ENCODE data around the gene PTAR1.
A peak's percentile ranks its signal among the peaks of the same experiment; 100 is the strongest.

Gene PTAR1

DNA sequence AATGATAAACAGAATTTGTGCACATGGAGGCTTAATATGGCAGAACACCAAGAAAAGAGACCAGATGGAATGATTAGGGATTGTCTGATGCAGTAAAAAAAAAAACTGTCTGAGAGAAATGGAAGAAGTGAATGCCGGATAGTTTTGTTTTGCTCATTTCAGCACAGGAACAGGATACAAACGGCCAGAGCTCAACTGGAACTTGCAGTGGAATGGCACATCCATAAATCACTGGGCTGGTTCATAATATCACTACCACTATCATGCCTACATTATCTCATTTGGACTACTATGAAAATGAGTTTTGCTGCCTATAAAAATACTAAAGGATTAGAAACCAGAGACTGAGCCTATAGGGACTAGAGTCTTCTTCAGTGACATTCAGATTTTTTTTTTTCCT is 9.7 kb downstream of the PTAR1 start:
- no peak for DNase-seq (ENCODE audit: low read depth)

GRCh38 chr9:69748304-69748703 is 11.5 kb downstream of the PTAR1 start:
- no peak for DNase-seq (ENCODE audit: low read depth)

DNA sequence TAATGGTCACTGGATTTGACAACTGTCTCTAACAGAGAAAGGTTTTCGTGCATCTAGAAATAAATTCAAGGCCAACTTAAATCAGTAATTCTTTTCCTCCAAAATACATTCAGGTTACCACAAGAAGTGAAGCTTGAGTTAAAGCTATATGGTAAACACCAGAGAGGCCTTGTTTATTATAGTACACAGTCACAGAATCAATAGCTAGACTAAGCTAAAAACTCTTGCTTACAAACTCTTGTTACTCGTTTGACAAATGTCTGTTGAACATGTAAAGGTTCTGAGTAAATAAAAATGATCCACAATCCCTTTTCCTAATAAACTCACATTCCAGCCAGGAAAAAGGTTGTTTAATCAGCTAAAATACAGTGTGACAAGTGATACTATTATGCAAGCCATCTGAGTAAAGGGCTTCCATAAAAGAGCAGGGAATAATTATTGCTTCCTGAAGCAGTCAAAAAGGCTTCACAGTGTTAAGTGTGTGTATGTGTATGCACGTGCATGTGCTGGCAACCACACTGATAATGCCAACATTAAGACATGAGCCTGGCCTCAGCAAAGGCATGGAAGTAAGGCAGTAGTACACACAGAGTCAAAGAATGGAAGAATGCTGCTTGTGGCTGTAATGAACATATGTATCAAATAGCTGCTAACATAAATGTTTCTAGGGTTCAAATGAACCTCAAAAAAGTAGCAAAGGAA is 12.8 kb downstream of the PTAR1 start:
- DNase-seq (ENCODE audit: low read depth): no peak

DNA sequence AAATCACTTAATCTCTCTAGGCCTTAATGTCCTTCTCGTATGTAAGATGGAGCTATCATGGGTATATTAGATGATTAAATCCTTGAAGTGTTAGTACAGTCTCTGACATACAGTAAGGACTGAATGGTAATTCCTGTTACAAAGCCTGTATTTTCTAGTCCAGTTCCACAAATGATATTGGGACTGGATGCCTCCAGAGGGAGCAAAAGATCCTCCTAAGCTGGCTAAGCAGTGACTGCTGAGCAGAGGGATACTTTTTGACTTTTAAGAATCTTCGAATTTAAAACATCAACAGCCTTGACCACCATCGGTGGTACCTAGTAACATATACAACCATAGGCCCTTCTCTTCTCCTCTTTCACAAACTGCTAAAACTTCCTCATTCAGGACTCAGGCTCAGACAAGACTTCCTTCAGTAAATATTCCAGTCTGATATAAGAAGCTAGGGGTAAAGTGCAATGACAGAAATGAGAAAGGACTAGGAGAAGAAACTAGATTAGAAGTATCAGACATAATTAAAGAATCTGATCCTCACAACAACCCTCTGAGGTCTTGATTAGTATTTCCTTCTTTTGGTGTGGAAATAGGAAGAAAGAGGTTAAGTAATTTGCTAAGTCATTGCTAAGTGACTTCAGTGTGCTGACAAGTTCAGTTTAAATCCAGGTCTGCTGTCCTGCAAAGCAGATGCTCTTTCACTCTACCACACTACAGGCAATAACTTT is 13.9 kb downstream of the PTAR1 start:
- DNase-seq (ENCODE audit: low read depth): peak; percentile 33

DNA sequence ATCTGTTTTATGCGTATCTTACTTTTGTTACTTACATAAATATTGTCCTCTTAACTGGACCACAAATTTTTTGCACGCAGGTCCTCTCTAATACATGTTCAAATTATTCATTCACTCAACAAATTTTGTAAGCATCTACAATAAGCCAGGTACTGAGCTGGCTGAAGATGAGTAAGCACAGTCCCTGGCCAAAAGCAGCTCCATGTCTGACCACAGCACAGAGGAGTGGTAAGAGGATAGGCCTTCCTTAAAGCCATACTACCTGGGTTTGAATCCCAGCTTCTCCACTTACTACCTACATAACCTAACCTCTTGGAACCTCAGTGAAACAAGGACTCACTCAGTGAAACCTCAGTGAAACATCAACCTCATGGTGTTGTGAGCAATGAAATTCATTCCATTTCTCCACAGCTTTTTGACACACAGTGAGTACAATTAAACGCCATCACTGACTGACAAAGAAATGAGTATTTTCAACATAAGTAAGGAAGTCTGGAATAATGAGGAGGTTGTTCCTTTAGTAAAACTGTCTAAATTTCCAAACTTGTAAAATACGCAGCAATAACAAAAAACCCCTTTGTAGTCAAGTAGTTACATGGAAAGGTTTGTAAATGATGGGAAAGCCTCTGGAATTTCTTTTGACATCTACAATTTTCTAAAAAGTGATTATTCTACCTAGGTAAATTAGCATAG is 15.0 kb downstream of the PTAR1 start:
- DNase-seq (ENCODE audit: low read depth): no peak

DNA sequence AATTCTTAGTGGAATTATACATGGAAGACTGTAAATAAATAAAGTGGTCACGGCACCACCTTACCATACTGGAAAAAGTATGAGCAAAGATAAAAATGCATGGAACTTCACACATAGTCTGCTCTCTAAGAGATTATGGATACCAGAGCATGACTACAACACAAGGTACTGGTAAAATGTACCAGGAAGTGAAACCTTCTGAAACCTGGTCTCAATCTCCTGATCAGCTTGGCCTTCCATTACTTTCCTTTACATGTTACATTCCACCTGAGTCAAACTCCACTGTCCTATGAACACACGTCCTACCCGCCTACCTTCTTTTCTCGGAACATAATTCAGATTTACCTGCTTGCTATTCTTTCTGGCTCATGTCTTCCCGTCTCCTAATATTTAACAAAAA is 15.9 kb downstream of the PTAR1 start:
- DNase-seq (ENCODE audit: low read depth): no peak

DNA sequence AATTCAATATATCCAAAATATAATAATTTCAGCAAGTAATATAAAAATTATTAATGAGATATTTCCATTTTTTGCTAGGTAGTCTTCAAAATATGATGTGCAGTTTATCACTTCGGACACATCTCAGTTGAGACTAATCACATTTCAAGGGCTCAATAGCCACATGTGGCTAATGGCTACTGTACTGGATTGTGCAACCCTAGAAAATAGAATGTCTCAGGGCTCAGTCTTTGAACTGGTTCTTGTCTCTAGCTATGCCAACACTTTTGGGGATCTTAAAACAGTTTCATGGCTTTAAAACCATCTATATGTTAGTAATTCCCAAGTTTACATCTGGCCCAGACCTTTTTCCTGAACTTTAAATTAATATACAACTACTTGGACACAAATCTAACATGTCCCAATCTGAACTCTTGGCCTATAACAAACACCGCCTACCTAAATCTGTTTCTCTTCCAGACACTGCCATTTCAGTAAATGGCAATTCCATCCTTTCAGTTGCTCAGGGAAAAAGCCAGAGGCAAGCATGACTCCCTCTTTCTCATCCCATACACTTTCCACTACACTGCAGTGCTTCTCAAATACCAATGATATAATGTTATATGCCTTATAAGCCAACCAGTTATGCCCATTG is 18.8 kb downstream of the PTAR1 start:
- no peak for DNase-seq (ENCODE audit: low read depth)

- DNase-seq (ENCODE audit: low read depth): no peak
Observed at GRCh38 chr9:69731348-69731747, 28.5 kb downstream of the PTAR1 start.

- DNase-seq (ENCODE audit: low read depth): no peak
Observed at GRCh38 chr9:69719983-69720382, 39.8 kb downstream of the PTAR1 start.

- DNase-seq (ENCODE audit: low read depth): no peak
Observed at GRCh38 chr9:69719367-69719766, 40.4 kb downstream of the PTAR1 start.

DNA sequence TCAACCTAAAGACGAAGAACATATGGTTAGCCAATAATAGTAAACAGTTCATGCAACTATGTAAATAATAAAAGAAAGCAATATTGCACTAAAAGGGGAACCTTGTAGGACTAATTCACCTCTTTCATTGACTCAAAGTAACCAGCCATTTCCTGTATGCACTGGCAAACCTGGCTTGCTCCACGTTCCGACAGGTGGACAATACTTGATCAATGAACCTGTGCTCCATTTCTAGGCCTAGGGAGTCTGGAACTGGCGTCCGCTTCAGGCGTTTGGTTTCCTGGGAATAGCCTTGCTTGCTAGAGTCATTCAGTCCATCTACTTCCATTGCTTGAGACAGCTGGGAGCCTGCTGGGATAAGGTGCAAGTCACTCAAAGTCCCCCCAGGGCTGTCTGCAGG is 41.6 kb downstream of the PTAR1 start:
- DNase-seq (ENCODE audit: low read depth): no peak

GRCh38 chr9:69715825-69716224 is 44.0 kb downstream of the PTAR1 start:
- DNase-seq (ENCODE audit: low read depth): no peak

DNA sequence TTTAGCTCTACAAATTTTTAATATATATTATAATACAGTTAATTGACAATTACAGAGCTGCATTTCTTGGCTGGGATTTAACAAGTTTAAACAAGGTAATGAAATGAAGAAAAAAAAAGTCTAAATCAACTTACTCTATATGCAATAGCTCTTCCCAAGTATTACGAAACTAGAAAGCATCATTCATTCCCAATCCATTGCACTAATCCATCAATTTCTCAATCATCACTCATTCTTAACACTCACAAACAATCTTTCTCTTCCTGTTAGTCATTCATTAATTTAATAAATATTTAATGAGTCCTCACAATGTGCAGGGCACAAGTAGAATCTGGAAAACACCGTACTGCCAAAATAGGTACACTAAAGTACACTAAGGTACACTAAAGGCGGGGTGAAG is 44.7 kb downstream of the PTAR1 start:
- DNase-seq (ENCODE audit: low read depth): no peak

DNA sequence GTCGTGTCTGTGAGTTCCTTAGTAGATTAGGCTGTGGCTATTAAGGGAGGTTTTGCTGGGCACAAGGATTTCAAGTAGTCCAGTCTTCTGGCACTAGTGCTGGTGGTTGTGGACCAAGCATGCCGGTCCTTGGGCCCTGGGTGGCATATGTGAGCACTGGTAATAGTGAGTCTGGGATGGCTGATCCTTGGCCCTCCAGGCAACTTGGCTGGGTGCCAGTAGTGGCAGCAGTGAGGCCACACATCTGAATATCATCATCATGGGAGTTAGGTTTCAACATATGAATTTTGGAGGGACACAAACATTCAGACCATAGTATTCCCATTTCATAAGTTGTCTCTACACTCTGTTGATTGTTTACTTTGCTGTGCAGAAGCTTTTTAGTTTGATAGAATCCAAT is 62.3 kb downstream of the PTAR1 start:
- DNase-seq (ENCODE audit: low read depth): no peak

DNA sequence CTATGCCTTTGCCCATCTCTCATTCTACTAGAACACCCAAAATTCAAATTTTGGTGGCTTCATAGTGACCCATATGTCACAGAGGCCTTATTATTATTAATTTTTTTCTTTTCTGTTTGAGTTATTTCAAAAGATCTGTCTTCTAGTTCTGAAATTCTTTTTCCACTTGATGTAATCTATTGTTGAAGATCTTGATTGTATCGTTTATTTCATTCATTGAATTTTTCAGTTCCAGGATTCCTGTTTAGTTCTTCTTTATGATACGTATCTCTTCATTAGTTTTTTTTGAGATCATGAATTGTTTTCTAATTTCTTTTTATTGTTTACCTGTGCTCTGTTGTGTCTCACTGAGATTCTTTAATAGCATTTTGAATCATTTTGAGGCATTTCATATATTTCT is 63.0 kb downstream of the PTAR1 start:
- DNase-seq (ENCODE audit: low read depth): no peak

DNA sequence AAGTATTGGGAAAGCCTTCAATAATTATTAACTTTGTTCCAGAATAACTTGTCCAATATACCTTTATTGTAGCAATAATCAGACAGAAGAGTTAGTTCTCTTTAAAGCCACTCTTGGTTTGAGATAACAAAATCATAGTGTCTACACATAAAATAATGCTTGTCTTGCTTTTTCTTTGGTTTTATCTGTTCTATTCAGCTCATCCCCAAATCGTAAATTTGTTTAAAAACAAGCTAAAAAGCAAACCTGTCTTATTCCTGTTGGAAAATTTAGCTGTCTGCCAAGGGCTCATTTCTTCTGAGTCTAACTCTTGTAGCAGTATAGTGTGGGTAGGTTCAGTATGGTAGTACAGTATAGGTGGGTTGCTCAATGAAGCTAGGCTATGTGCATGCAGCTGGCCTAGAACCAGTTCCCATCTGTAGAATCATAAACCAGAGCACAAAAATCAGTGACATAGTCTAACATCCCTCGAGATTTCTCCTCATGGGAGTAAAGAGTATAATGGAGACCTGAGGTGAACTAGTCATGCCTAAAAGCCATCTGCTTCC is 69.7 kb downstream of the PTAR1 start:
- no peak for DNase-seq (ENCODE audit: low read depth)

GRCh38 chr9:69683927-69684326 is 75.9 kb downstream of the PTAR1 start:
- DNase-seq (ENCODE audit: low read depth): no peak

- DNase-seq (ENCODE audit: low read depth): no peak
Observed at GRCh38 chr9:69678843-69679538, 80.8 kb downstream of the PTAR1 start.

DNA sequence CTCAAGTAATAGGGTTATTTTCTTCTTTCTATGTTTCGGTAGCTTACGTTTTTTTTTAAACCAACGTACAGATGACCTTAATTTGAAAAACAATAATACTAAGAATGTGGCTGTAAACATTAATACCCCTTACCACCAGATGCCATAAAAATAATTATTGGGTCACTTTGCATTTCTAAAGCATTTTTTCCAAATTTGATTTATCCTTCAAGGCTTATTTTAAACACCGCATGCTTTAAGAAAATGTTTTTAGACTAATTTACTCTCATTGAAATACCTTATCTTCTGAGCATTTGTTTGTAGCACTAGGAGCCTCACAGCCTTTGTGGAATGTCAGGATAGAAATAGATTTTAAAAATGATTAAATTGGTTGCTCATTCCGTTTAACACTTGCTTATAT is 81.9 kb downstream of the PTAR1 start:
- no peak for DNase-seq (ENCODE audit: low read depth)

GRCh38 chr9:69675563-69675962 is 84.2 kb downstream of the PTAR1 start:
- DNase-seq (ENCODE audit: low read depth): no peak

DNA sequence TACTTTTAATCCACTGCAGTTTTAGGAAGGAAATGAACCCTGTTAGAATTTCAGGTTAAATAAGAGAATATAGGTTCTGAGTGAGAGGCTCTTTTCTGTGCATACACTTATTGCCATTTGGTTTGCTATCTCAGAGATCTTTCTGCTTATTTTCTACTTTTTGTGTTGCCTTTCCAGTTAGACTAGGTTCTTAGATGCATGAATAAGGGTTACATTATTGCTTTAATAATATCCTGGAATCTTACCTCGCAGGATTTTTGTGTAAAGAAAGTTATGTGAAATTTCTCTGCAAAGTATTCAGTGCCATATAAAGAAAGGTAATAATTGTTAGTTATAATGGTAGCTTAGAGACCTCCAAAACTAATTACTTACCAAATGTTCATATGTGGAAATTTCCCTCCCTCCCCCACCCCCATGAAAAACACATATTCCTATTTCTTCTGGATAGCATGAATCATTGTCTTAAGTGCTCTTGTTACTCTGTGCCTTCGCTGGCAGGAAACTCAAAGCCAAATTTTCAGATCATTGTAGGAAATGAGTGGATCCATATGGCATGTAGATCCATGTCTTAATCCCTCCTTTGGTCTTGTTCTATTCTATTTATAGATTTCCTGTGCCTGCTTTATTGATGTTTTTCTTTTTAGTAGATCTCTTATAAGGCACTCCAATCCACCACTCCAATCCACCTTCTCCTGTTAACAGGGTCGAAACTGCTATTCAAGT is 84.9 kb downstream of the PTAR1 start:
- peak; percentile 92 for DNase-seq (ENCODE audit: low read depth)

All from fibroblast of gingiva (primary cell).